ENCODE results near the gene NHERF2.

NHERF2 gene

DNA sequence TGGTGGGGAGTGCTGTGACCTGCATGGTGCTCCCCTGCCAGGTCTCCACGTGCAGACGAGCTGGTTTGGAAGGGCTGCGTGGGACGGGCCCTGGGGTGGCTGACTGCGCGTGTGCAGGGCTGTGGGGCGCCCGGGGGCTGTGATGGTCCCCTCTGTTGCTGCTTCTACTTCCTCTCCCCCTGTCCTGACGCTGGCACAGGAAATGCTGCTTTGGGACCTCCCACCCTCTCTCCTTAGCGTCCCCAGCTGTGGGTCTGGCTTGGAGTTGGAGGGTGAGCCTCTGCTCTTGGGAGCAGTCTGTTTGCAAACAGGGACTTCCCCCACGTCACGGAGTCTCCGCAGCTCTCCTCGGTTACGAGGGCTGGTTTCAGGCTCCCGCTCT, 56.3 kb downstream of the NHERF2 start:
- DNase-seq (ENCODE audit: low read depth in 2 of 2), result no peak

DNA sequence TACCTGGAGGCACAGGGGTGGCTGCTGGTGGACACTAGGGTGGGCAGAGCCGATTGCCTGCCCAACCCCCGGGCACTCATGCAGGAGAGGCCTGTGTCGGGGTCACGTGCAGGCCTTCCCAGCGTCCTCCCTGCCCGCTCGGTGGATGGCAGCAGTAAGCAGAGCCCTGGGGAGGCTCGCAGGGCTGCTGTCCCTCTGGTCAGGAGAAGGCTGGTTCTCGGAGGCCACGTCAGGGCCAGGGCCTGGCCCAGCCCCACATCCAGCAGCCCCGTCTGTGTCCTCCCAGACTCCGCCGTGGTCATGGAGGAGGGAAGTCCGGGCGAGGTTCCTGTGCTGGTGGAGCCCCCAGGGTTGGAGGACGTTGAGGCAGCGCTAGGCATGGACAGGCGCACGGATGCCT, 56.7 kb downstream of the NHERF2 start:
- DNase-seq (ENCODE audit: low read depth in 2 of 2), result no peak

DNA sequence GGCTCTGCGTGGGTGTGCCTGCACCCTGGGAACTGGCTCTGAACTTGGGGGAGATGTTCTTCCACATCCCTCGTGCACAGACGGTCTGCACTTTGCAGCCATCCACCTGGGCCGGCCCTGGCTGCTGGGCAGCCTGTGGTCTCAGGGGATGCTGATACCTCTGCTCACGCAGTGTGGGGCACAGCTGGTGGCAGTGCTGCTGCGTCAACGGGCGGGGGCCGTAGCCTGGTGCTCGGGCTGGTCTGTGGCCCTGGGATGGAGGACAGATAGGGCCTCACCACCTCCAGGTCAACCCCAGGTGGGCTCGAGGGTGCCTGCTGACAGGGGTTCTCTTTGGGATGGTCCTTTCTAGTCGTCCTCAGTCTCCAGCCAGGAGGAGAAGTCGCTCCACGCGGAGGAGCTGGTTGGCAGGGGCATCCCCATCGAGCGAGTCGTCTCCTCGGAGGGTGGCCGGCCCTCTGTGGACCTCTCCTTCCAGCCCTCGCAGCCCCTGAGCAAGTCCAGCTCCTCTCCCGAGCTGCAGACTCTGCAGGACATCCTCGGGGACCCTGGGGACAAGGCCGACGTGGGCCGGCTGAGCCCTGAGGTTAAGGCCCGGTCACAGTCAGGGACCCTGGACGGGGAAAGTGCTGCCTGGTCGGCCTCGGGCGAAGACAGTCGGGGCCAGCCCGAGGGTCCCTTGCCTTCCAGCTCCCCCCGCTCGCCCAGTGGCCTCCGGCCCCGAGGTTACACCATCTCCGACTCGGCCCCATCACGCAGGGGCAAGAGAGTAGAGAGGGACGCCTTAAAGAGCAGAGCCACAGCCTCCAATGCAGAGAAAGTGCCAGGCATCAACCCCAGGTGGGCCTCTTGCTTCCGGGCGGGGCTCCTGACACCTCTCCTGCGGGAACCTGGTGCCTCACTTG, 57.4 kb downstream of the NHERF2 start:
- no peak for DNase-seq (ENCODE audit: low read depth in 2 of 2)

DNA sequence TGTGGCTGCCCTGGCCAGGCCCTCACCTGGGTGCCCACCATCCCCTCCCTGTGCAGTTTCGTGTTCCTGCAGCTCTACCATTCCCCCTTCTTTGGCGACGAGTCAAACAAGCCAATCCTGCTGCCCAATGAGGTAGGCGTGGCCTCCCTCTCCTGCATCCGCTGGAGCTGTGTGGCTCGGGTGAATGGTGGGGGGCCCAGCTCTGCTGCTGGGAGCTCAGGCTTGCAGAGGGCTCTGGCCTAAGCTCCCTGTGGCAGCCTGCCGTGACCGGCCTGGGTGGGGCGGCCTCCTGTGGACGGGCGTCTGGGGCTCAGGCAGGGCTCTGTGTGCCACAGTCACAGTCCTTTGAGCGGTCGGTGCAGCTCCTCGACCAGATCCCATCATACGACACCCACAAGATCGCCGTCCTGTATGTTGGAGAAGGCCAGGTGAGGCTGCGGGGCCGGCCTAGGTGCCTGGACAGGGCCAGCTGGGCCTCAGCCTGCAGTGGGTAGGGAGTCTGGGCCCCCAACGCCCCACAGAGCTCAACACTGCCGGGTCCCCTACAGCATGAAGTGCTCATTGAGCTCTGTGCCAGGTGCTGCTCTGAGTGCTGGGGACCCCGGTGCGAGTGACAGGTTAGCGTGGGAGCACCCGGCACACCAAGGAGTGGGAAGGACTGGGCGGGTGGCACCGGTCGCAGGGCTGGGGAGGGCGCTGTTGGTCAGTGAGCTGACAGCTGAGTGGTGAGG, 58.4 kb downstream of the NHERF2 start:
- no peak for DNase-seq (ENCODE audit: low read depth in 2 of 2)

GRCh38 chr16:2085669-2086068, 59.0 kb downstream of the NHERF2 start:
- DNase-seq (ENCODE audit: low read depth in 2 of 2), result no peak

DNA sequence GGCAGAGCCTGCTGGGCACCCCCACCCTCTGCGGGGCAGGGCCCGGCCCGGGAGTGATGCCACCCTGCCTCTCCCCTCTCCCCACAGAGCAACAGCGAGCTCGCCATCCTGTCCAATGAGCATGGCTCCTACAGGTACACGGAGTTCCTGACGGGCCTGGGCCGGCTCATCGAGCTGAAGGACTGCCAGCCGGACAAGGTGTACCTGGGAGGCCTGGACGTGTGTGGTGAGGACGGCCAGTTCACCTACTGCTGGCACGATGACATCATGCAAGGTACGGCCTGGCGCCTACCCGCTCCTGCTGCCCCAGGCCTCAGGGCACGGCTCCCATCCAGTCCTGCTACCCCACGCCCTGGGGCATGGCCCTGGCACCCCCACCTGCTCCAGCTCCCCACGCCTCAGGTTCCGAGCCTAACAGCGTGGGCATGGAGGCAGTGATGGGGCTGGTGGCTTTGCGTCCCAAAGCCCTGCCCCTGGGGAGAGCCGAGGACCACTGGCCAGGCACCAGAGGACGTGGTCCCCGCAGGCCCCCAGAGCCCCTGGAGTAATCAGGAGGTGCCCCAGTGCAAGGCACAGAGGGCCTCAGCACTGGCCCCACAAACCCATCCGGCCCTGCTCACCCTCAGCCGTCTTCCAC, 59.5 kb downstream of the NHERF2 start:
- no peak for DNase-seq (ENCODE audit: low read depth in 2 of 2)

- DNase-seq (ENCODE audit: low read depth in 2 of 2), result no peak
Observed at GRCh38 chr16:2086812-2087747, 60.4 kb downstream of the NHERF2 start.

DNA sequence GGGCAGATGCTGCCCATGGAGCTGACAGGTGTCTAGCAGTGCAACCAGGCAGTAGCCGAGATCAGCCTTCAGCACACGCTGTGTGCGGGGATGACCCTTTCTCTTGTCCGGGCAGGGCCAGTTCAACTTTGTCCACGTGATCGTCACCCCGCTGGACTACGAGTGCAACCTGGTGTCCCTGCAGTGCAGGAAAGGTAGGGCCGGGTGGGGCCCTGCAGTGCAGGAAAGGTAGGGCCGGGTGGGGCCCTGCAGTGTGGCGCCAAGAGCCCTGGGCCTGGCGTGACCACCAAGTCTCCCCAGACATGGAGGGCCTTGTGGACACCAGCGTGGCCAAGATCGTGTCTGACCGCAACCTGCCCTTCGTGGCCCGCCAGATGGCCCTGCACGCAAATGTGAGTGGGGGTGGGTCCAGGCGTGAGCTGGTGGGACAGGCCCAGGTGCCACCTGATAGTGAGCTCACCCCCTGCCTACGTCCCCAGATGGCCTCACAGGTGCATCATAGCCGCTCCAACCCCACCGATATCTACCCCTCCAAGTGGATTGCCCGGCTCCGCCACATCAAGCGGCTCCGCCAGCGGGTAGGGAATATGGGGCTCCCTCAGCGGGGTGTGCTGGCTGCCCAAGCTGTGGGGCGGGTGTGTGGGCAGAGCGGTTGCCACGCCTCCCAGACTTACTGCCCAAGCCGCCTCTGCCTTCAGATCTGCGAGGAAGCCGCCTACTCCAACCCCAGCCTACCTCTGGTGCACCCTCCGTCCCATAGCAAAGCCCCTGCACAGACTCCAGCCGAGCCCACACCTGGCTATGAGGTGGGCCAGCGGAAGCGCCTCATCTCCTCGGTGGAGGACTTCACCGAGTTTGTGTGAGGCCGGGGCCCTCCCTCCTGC, 61.3 kb downstream of the NHERF2 start:
- DNase-seq (ENCODE audit: low read depth in 2 of 2), result no peak

Data from stimulated activated CD8-positive, alpha-beta memory T cell treated with anti-CD3 and anti-CD28 coated beads, Interleukin-15, amount 100 ng/mL, for 4 hours (primary cell).